ENCODE results near the gene STK39.

- TF ChIP-seq EZH2 (IDR thresholded peaks at IDR 0.05; ENCODE audit: low read length, missing control alignments) (no peak), CTCF (conservative IDR thresholded peaks at IDR 0.05 in 1 of 2, IDR thresholded peaks at IDR 0.05 in 1 of 2; ENCODE audit: low read depth in 1 of 2, low read length in 2 of 2) (no peak)
These were observed 109.8 kb downstream of the STK39 start for GRCh38 chr2:168137510-168138180.

Data from fibroblast of lung (primary cell).